SKM-1 treated with dmso at 0.1 percent for 144 hours (cell line): ENCODE data around the gene KLHL26.
A peak's percentile ranks its signal among the peaks of the same experiment; 100 is the strongest.
"Not testable (repeated sequence)": the region's sequence is repeated elsewhere in the genome, so short reads cannot be mapped to it uniquely, and the experiment has no call there.

ENCODE experiments used
- DNase-seq: peaks from one replicate; lab custom pipeline; 2025; ENCODE audit not compliant: unreplicated experiment; lab: John Stamatoyannopoulos, UW

The KLHL26 gene, protein sequence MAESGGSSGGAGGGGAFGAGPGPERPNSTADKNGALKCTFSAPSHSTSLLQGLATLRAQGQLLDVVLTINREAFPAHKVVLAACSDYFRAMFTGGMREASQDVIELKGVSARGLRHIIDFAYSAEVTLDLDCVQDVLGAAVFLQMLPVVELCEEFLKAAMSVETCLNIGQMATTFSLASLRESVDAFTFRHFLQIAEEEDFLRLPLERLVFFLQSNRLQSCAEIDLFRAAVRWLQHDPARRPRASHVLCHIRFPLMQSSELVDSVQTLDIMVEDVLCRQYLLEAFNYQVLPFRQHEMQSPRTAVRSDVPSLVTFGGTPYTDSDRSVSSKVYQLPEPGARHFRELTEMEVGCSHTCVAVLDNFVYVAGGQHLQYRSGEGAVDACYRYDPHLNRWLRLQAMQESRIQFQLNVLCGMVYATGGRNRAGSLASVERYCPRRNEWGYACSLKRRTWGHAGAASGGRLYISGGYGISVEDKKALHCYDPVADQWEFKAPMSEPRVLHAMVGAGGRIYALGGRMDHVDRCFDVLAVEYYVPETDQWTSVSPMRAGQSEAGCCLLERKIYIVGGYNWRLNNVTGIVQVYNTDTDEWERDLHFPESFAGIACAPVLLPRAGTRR

GRCh38 chr19:18636969-18637629 lies at the start of gene KLHL26:
KLHL26 (plus strand) TSS chr19:18637028; CDS start chr19:18637055, 27 bp downstream.
- no peak for DNase-seq

GRCh38 chr19:18587561-18587960 lies 49.3 kb upstream of the KLHL26 start:
- no peak for DNase-seq

- DNase-seq = no peak
Observed at GRCh38 chr19:18587962-18588610, 48.7 kb upstream of the KLHL26 start.

DNA sequence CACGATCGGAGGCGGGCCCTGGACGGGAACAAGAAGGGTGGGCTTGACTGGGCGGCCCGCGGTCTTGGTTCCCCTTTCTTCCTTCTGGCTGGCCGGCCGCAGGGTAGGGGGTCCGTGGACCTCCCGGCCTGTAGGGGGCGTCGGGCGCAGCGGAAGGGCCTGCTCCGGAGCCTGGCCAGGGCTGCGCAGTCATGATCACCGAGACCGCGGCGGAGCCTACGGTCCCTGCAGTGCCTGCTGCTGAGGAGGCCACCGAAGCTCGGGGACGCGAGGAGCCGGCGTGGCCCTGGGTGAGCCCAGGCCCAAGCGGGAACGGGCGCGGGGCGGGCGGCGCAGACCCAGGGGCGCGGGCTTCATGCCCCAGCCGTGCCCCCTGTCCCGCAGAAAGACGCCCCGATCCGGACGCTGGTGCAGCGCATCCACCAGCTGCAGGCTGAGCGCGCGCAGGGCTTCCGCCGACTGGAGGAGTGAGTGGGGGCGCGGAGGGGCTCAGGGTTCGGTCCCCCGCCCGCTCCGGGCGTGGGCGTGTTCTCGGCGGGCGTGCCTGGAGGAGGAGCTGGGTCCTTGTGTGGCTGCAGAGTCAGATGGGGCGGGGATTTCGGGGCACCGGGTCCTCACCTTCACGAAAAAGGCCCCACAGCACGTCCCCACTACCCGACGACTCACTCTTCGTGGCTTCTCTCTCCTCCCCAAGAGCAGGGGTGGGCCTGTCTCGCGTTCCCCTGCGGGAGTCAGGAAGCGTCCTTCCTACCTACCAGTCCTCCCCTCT lies 48.0 kb upstream of the KLHL26 start, which contains the start of gene REX1BD:
REX1BD (plus strand) TSS at position 188 of the 769 bp plus-strand sequence; CDS start at position 192, 4 bp downstream.
- DNase-seq = peak; percentile 79

DNA sequence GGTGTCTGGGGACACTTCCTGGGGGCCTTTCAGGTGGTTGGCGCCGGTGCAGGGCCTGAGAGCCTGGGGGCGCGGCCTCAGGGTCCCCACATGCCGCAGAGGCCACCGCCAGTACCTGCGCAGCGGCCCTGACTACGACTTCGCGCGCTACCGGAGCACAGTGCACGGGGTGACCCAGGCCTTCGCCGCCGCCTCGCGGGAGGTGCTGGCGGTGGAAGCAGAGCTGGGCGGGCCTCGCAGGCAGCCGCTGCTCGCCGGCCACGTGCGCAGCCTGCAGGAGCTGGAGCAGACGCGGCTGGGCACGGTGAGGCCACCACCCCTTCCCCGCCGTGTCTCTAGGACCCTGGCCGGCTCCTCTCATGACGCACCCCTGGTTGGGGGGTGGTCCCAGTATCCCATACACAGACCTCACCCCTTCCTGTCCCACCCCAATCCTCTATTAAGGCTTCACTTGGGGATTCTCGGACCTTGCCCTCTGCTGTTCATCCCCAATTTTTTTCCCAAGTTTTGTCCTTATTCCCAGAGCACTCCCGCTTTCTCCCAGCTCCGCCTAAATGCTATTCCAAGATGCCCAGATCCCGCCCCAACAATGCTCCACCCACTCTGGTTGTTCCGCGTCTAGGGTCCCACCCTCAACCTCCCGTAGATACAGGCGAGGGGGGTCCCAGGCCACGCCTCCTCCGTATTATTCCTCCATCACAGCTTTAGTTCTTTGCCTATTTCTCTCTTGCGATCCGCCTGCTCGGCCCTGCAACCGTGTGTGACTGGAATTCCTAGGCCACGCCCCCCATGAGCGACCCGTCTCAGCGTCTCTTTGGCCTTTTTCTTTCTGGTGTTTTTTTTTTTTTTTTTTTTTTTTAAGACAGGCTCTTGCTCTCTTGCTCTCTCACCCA lies 47.2 kb upstream of the KLHL26 start:
- peak; percentile 69 for DNase-seq

DNA sequence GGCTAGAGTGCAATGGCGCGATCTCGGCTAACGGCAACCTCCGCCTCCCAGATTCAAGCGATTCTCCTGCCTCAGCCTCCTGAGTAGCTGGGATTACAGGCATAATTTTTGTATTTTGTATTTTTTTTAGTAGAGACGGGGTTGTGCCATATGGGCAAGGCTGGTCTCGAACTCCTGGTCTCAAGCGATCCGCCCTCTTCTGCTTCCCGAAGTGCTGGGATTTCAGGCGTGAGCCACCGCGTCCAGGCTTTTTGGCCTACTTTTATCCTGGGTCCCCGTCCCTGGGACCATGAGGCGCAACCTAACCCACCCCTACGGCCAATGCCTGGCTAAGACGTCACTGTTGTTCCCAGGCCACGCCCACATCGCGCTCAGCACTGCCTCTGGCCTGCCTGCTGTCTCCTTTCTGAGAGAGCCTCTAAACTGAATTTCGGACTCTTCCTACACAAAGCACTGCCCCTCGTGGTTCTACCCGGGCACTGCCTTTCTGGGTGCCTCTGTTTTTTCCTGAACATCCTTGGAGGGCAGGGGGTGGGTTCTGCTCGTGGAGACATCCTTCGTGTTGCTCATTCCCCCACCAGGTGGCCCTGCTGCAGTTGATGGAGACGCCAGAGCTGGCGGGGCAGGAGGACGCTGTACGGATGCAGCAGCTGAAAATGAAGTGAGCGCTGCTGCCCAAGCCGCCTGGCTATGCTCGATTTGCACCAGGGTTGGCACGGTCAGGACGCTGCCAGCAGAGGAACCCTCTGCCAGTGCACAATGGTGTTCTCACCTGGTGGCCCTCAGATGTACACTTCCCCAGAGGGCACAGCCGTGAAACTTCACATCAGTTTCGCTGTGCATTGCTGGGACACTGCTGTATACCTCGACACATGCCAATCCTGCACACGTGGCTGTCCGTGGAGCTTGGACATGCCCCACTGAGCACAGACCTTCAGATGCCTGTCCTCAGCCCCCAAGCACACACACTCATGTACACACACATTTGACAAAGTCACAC lies 46.3 kb upstream of the KLHL26 start:
- DNase-seq = no peak

GRCh38 chr19:18591735-18592385 lies 45.0 kb upstream of the KLHL26 start:
- no peak for DNase-seq

DNA sequence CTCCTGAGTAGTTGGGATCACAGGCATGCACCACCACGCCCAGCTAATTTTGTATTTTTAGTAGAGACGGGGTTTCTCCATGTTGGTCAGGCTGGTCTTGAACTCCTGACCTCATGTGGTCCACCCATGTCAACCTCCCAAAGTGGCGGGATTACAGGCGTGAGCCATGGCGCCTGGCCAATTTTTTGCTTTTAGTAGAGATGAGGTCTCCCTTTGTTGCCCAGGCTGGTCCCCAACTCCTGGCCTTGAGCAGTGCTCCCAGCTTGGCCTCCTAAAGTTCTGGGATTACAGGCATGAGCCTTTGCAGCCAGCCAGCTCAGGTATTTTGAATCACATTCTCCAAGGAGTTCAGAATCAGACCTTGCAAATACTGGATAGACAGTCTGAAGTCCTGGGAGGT lies 44.1 kb upstream of the KLHL26 start:
- DNase-seq = not testable (repeated sequence)

GRCh38 chr19:18593367-18594095 lies 43.3 kb upstream of the KLHL26 start:
- DNase-seq = no peak

DNA sequence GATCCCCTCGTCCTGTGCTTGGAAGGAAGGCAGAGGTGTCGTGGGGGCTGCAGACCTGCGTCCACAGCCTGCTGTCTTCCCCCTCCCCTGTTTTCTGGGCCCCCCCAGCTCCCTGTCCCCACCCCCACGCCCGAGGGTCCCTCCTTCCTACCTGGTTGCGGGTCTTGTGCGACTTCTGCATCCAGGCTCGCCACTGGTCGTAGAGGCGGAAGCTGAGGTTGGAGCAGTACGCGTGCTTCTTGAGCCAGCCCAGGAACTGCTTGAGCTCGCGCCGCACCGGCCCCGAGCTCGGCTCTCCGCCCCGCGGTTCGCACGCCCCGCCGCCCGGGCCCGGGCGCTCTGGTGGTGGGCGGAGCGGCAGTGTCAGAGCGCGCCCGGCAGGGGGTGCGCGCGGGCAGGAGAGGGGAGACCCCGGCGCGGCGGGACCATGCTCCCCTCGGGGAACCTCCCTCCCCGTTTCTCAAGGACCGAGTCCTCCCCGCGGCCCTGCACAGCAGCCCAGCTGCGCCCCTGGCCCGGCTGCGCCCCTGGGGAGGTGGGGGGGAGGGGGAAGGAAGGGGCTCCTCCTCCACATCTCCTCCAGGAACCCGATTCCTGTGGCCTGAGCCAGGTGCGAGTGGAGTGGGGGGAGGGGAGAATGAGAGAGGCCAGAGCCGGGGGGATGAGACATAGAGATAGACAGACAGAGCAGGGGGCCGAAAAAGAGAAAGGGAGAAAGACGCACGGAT lies 42.6 kb upstream of the KLHL26 start:
- DNase-seq = peak; percentile 49

DNA sequence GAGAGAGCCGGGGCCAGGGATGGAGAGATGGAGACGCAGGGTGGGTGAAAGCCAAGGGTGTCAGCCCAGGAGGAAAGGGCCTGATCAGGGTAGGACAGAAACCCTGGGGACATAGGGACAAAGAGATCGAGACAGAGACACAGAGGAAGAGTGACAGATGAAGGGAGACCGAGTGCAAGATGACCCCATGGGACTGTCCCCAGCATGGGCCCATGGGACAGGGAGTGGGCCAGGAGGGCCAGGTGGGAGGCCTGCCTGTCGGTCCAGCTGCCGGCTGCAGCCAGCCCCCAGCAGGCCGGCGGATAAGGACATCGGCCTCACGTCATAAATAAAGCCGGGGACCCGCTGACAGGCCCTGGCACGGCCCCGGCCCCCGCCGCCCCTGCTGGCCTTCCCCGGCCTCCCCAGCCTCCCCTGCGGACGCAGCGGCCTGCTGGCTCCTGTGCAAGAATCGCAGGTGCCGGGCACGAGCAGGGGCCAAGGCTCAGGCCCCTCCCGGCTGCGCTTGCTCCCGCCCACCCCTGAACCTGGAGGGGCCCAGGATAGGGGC lies 41.9 kb upstream of the KLHL26 start:
- DNase-seq = no peak

- no peak for DNase-seq
Observed at GRCh38 chr19:18595475-18595874, 41.4 kb upstream of the KLHL26 start.

DNA sequence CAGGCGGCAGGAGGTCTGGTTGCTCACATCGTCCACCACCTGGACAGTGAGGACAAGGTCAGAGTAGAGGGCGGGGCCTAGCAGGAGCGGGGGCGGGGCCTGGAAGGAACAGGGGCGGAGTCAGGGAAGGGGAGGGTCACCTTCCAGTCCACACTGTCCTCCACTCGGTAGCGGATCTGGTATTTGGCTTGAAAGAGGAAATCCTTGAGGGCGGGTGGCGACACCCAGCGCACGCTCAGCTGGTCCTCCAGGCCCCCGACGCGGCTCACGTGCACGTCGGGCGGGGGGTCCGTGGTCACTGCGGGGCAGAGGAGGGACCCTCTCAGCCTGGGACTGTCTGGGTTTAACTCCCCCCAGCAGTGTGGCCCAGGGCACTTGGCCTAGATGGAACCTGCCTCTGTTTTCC lies 40.1 kb upstream of the KLHL26 start:
- DNase-seq = no peak

- no peak for DNase-seq
Observed at GRCh38 chr19:18597809-18598660, 38.8 kb upstream of the KLHL26 start.

- no peak for DNase-seq
Observed at GRCh38 chr19:18599485-18599884, 37.3 kb upstream of the KLHL26 start.
